NCI-H2029 treated with DMSO at 0.1 percent for 48 hours (cell line): Measurements from ENCODE around the gene ESAM.

Experiments used
- DNase-seq: peaks from one replicate; lab custom pipeline; 2025; lab: John Stamatoyannopoulos, UW

Gene ESAM, protein sequence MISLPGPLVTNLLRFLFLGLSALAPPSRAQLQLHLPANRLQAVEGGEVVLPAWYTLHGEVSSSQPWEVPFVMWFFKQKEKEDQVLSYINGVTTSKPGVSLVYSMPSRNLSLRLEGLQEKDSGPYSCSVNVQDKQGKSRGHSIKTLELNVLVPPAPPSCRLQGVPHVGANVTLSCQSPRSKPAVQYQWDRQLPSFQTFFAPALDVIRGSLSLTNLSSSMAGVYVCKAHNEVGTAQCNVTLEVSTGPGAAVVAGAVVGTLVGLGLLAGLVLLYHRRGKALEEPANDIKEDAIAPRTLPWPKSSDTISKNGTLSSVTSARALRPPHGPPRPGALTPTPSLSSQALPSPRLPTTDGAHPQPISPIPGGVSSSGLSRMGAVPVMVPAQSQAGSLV

DNA sequence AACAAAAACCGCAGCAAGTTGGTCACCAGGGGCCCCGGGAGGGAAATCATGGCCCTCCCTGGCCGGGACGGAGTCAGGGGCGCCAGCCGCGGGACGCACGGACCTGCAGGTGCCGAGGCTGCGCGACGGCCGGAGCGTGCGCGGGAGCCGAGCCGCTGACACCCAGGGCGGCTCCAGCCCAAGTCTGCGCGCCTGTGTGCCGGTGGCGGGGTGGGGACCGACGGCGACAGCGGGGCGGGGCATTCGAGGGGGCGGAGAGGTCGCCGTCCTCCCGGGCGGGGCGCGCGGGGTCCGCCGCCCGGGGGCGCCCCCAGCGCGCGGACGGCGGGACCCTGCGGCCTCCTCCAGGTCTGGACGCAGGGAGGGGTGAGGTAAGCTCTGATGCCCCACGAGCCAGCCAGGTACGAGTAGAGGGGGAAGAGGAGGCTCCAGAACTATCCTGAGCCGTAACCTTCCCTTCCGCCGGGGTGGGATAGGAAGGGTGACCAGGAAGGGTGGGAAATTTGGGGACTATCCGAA lies at the start of gene ESAM:
Gene ESAM (minus strand): TSS at position 186 of the 519 bp plus-strand sequence. CDS start 136 bp downstream, at position 50.
- no peak for DNase-seq

GRCh38 chr11:124811399-124812125 lies 49.5 kb upstream of the ESAM start:
- DNase-seq = no peak

DNA sequence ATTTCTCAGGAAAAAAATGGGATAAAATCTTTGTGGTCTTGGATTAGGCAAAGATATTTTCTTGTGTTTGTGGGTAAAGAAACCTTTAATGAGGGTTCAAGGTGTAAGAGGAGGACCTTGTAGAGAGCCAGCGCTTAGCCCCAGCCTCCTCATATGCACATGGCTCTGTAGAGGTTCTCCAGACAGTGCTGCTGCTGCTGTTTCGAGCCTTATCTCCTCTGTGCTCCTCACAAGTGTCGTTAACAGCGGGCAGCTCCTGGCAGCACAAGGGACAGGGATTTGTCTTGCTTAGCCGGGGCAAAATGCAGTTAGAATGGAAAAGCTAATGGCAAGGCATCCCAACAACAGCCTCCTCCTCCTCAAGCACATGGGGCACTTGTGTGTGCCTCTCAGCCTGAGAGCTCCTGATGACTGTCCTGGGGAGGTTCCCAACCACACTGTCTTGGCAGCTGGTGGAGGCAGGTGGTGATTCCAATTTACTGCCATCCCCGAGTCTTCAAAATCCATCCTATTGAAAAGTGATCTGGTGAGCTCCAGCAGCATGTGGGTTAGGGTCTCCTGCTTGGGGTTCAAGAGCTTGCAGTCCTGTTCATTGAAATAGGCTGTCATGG lies 45.7 kb upstream of the ESAM start:
- no peak for DNase-seq

DNA sequence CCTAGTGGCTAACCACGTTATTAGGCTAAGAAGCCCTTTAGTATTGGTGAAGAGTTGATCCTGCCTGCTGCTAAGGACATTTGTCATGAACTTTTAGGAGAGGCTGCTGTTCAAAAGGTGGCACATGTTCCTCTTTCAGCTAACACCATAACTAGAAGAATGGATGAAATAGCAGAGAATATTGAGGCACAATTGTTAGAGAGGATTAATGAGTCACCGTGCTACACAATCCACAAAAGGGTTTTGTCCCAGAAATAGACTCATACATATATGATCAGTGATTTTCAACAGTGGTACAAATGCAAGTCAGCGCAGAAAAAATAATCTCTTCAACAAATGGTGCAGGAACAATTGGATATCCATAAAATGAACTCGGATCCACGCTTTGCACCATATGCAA lies 45.1 kb upstream of the ESAM start:
- DNase-seq = no peak

DNA sequence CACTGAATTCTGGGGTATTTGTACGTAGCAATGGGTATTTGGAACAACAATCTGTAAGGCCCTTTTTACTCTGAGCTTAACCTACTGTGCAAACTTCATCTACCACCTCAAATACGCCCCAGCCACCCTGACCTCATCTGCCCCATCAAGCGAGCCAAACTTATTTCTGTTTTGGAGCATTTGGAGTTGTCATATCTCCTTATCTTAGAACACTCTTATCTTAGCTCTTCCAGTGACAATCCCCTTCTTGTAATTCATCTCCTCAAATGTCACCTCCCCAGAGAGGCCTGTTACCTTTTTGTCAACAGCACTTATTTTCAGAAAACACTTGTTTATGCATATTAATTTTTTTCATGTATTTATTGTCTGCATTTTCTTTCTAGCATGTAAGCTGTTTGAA lies 42.8 kb upstream of the ESAM start:
- DNase-seq = no peak

- no peak for DNase-seq
These were observed 39.7 kb upstream of the ESAM start for GRCh38 chr11:124801636-124802312.

DNA sequence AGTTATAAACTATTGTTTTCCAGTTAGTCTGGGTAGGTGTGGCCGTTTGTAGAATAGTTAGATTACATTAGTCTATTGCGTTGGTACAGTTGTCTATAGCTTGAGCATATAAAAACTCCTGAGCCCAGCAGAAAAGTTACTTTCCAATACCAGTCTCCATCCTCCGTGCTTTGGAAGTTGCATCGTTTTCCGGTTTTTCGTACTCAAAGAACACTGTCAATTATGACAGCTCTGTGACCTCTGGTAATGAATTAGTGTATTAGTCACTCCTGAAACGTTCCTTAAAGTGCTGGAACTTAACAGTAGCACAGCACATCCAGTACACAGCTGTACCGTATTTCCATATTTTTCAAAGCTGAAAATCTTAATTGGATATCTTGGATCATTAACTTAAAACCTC lies 38.9 kb upstream of the ESAM start:
- no peak for DNase-seq

GRCh38 chr11:124800226-124800929 lies 38.3 kb upstream of the ESAM start, which contains the start of gene MSANTD2:
Gene MSANTD2 (minus strand): TSS chr11:124800406. CDS start chr11:124800380, 26 bp downstream.
- peak; percentile 45 for DNase-seq

DNA sequence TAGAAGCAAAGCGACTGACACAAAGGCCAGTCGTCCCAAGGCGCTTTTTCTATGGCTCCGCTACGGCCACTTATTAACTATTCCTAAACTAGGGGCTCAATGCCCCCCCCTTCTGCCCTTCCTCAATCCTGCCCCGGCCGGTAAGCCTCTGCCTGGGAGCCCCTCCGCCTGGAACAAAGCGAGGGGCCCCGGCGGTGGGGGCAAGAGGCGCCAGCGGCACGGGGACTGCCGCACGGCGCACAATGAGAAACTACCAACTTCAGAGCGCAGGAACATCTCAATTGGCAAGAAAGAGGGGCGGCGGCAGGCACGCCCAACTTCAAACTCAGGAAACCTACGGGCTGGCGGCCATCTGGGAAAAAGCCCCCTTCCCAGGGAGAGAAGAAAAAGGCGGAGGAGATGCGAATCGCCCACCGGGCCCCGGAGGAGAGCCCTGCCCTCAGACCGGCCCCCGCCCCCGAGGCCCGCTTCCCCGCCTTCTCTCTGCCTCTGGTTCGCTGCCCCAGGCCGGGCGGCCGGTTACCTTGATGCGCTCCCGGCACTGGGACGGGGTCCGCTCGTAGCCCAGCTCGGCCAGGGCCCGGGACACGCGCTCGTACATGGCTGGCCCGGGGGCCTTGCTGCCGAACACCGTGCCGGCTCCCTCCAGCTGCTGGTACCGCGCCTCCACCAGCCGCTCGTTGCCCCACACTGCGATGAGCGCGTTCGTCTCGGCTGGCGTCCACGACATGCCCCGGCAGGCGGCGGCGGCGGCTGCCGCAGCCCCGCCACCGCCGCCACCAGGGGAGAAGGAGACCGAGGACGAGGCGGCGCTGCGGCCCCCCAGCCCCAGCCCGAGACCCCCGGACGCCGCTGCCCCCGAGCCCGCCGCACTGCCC lies 37.5 kb upstream of the ESAM start:
- DNase-seq = no peak

GRCh38 chr11:124798991-124799347 lies 36.9 kb upstream of the ESAM start:
- DNase-seq = no peak

GRCh38 chr11:124796312-124796711 lies 34.2 kb upstream of the ESAM start:
- no peak for DNase-seq

- peak; percentile 1 for DNase-seq
These were observed 31.6 kb upstream of the ESAM start for GRCh38 chr11:124793466-124794278.

- DNase-seq = no peak
These were observed 29.7 kb upstream of the ESAM start for GRCh38 chr11:124791626-124792341.

GRCh38 chr11:124788521-124788920 lies 26.4 kb upstream of the ESAM start:
- no peak for DNase-seq

DNA sequence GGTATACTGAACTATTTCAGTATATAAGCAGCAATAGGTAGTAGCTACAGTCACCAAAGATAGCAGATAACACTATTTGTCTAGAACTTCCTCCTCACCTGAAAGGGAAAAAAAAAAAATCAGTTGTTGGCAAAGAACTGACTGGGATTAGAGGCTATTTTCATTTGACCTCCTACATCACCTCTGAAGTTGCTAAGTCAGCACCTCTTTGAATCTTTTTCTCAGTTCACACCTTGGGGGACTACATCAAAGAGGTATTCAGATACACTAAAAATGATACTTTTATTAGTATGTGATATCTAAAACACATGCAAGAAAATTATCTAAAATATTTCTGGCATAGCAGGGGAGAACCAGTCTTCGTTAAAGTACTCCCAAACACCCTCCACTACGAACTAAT lies 22.0 kb upstream of the ESAM start:
- DNase-seq = no peak

GRCh38 chr11:124783002-124783401 lies 20.9 kb upstream of the ESAM start:
- no peak for DNase-seq

DNA sequence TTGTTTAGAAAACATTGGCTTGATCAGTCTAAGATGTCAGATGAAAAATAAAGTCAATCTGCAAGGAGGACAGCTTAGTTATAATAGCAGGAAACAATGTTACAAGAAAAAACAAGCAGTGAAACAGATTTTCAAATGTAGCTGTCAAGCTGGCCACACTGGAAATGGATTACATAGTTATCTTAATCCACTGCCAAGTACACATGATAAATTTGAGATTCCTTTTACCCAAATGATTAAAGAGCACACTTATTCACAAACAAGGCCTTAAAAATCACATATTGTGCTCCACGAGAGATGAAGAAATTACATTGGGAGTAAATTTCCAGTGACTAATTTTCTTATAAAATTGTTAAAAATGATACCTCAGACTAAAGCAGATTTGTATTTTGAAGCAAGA lies 17.5 kb upstream of the ESAM start:
- no peak for DNase-seq

DNA sequence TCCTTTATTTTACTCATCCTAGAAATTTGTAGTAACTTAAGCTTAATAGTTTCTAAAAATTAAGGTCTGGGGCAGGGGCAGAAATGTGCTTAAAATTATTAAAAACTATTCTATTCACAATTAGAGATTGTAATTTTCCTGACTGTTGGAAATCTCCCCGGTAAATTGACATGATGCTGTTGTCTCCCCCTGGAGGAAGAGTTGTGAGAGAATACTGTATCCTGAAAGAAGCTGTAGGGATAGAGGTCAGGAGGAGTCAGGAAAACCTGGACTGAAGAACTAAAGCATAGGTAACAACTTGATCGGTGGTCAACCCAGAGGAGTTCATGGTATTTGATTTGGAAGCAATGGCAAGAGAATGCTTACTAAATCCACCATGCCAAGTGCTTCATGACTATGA lies 16.2 kb upstream of the ESAM start:
- DNase-seq = no peak
